ENCODE measurements around the gene RELB. TPM values are rescaled to one million over a fixed set of nuclear protein-coding genes. Genes with fewer than 3 reads are reported as not detected.

RELB gene
- total and polyA plus RNA-seq, 2 of the 4 experiments (the other 2 are of a cell fraction): 5.0 to 17.2 TPM

DNA sequence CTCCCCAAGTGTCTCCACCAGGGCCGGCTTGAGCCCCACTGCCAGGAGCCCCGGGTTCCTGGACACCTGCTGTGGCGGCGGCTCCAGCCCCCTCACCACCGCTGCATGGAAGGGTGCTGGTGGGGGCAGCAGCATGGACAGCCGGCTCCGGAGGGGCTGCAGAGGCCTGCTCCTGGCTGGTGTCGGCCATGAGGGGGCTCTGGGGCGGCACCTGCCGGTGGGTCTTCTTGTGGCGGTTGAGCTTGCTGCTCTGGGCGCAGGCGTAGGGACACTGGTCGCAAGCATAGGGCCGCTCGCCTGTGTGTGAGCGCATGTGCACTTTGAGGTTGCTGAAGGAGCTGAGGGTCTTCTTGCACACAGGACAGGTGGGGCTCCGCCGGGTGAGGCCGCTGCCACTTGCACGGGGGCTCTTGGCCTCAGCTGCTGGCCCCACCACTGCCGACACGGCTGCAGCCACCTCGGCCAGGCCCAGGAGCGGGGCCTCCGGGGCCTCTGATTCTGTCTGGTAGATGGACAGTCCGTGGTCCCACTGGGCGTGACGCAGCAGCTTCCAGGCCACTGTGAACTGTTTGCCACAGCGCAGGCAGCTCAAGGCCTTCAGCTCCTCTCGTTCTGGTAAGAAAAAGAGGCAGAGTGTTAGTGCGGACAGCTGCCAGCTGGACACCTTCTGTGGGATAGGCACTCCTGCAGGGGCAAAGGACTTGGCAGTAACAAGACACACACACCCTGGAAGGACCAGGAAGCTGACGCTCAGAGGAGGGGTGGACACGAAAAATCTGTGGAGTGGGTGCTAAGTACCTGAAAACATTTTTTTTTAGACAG, 70.9 kb downstream of the RELB start:
- H2BK15ac ChIP-seq (ENCODE audit: low read depth, low read length): no peak overlapping the region
- H3K4me3 ChIP-seq (ENCODE audit: insufficient read depth, low read depth, low read length): no peak overlapping the region
- 83% methylated on average over 11 of the region's 34 CpGs; no CpG with 5 or more reads in 1 of the 2 experiments for WGBS, 2 experiments (ENCODE audit: extremely low coverage in 2 of 2, insufficient read length in 1 of 2)
- no peak overlapping the region for H4K8ac ChIP-seq (ENCODE audit: low read depth in 2 of 2, low read length in 2 of 2)
- TF ChIP-seq MXI1 (IDR thresholded peaks at IDR 0.05; ENCODE audit: borderline replicate concordance, low read depth, low read length): no peak
- TF ChIP-seq SMC3 (IDR thresholded peaks at IDR 0.05; ENCODE audit: low read depth, low read length): no peak
- no peak for TF ChIP-seq CHD1 (IDR thresholded peaks at IDR 0.05; ENCODE audit: low read depth, low read length)
- no peak for TF ChIP-seq MAZ (IDR thresholded peaks at IDR 0.05; ENCODE audit: borderline replicate concordance, low read depth, low read length)
- no peak for TF ChIP-seq RAD21 (IDR thresholded peaks at IDR 0.05; ENCODE audit: low read length)
- no peak for TF ChIP-seq MAFK (IDR thresholded peaks at IDR 0.05; ENCODE audit: low read depth, low read length)
- TF ChIP-seq, protein P1, sequence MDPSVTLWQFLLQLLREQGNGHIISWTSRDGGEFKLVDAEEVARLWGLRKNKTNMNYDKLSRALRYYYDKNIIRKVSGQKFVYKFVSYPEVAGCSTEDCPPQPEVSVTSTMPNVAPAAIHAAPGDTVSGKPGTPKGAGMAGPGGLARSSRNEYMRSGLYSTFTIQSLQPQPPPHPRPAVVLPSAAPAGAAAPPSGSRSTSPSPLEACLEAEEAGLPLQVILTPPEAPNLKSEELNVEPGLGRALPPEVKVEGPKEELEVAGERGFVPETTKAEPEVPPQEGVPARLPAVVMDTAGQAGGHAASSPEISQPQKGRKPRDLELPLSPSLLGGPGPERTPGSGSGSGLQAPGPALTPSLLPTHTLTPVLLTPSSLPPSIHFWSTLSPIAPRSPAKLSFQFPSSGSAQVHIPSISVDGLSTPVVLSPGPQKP (IDR thresholded peaks at IDR 0.05; ENCODE audit: borderline replicate concordance, low read depth, low read length): no peak
- TF ChIP-seq, protein P2, sequence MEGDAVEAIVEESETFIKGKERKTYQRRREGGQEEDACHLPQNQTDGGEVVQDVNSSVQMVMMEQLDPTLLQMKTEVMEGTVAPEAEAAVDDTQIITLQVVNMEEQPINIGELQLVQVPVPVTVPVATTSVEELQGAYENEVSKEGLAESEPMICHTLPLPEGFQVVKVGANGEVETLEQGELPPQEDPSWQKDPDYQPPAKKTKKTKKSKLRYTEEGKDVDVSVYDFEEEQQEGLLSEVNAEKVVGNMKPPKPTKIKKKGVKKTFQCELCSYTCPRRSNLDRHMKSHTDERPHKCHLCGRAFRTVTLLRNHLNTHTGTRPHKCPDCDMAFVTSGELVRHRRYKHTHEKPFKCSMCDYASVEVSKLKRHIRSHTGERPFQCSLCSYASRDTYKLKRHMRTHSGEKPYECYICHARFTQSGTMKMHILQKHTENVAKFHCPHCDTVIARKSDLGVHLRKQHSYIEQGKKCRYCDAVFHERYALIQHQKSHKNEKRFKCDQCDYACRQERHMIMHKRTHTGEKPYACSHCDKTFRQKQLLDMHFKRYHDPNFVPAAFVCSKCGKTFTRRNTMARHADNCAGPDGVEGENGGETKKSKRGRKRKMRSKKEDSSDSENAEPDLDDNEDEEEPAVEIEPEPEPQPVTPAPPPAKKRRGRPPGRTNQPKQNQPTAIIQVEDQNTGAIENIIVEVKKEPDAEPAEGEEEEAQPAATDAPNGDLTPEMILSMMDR (conservative IDR thresholded peaks at IDR 0.05; ENCODE audit: low read depth, low read length): no peak
- no peak for TF ChIP-seq POLR2A (IDR thresholded peaks at IDR 0.05; ENCODE audit: low read depth, low read length)
- intact Hi-C loops (cut with micrococcal nuclease) (no loop called here), dilution Hi-C loops (cut with HindIII; ENCODE audit: low sequenced_read_pairs, unreplicated experiment) (no loop called here), in situ Hi-C loops (cut with MboI; ENCODE audit: low sequenced_read_pairs) (no loop called here)
- H2AFZ ChIP-seq (replicated peaks; ENCODE audit: low read length, poor library complexity): no peak overlapping the region
- no peaks in the 10 kb centered on the region for H3K27me3 ChIP-seq (ENCODE audit: control insufficient read depth, insufficient read depth, low read length)
- no peaks in the 10 kb centered on the region; the same call in 1 of the 2 replicates for H3K9me1 ChIP-seq (ENCODE audit: insufficient read depth, low read length)
- no peak overlapping the region for H3K27ac ChIP-seq (ENCODE audit: insufficient read depth, low read length)
- H3K9ac ChIP-seq (ENCODE audit: low read depth, low read length): no peak overlapping the region
- H4K20me1 ChIP-seq (ENCODE audit: insufficient read depth, low read length): no peaks in the 10 kb centered on the region
- H3K14ac ChIP-seq (replicated peaks; ENCODE audit: low read depth, low read length): no peak overlapping the region
- DNase-seq (no peak), ATAC-seq (ENCODE audit: low read depth) (no peak)
- no TSS peak for BruUV-seq (replicated peaks)
- no peak overlapping the region for H3K4me2 ChIP-seq (ENCODE audit: low read depth, low read length)
- H3K4me1 ChIP-seq (ENCODE audit: control insufficient read depth, insufficient read depth, low read length): no peaks in the 10 kb centered on the region
- no peak overlapping the region for H2AK9ac ChIP-seq (replicated peaks; ENCODE audit: low read depth, low read length, poor library complexity)
- no peak overlapping the region for H2AK5ac ChIP-seq (ENCODE audit: low read depth, low read length)
- ChIA-PET POLR2A (ENCODE audit: unreplicated experiment) (no interaction called here), CTCF (no interaction called here)
- no peak overlapping the region for H2BK20ac ChIP-seq (ENCODE audit: low read depth, low read length)
- peaks cover 39% of the 10 kb centered on the region for H3K36me3 ChIP-seq (ENCODE audit: control insufficient read depth, insufficient read depth, low read length)
- no peak overlapping the region for H3K23ac ChIP-seq (ENCODE audit: low read depth, low read length)
- H3K56ac ChIP-seq (ENCODE audit: extremely low read depth, insufficient read depth, low read length): no peak overlapping the region
- no peak overlapping the region for H2BK120ac ChIP-seq (ENCODE audit: low read depth, low read length)
- no peak overlapping the region for H3K4ac ChIP-seq (ENCODE audit: low read depth, low read length)
- no peak overlapping the region for H2BK5ac ChIP-seq (ENCODE audit: low read depth, low read length, poor library complexity, severe bottlenecking)
- no peak overlapping the region for H4K5ac ChIP-seq (ENCODE audit: low read depth, low read length)
- H4K91ac ChIP-seq (ENCODE audit: insufficient read depth, low read depth, low read length): no peak overlapping the region
- H3K79me1 ChIP-seq (ENCODE audit: low read depth in 1 of 2, low read length in 2 of 2): no peaks in the 10 kb centered on the region
- no peaks in the 10 kb centered on the region for H3K9me3 ChIP-seq (ENCODE audit: control insufficient read depth, insufficient read depth, low read length)
- H3K18ac ChIP-seq (ENCODE audit: low read depth, low read length): no peak overlapping the region

All from IMR-90 (cell line).